BJ (cell line): ENCODE measurements around the gene MFAP4. TPM values are rescaled to one million over a fixed set of nuclear protein-coding genes. Genes with fewer than 3 reads are reported as not detected.
A peak's percentile ranks its signal among the peaks of the same experiment; 100 is the strongest.

Experiments used
- CTCF ChIA-PET: fragments of 350-600 bp; formaldehyde crosslinking; extraction: SDS; loops from one replicate; lab custom pipeline; 2021; ENCODE audit warnings: antibody characterized with exemption, inconsistent platforms; lab: Yijun Ruan, JAX
- POLR2A ChIA-PET: fragments of 300-600 bp; sonication (Branson Sonifier 250); formaldehyde crosslinking; extraction: SDS; loops from one replicate; lab custom pipeline; 2021; ENCODE audit warnings: antibody characterized with exemption; lab: Charles Lee
- DNase-seq: peaks from one replicate; pipeline ENCODE4 v3.0.0-alpha.2; 2011; ENCODE audit warnings: low read depth
- H3K27me3 ChIP-seq: 2 replicates; pipeline ENCODE4 v1.6.0; 2011; ENCODE audit warnings: low read length; ENCODE audit not compliant: control insufficient read depth, insufficient read depth
- H3K36me3 ChIP-seq: 2 replicates; pipeline ENCODE4 v1.5.1; 2011; ENCODE audit warnings: low read length; ENCODE audit not compliant: control insufficient read depth, insufficient read depth
- H3K4me3 ChIP-seq: 2 replicates; pipeline ENCODE4 v1.5.1; 2011; ENCODE audit warnings: low read depth, mild to moderate bottlenecking, control low read depth, low read length
- CTCF ChIP-seq: IDR thresholded peaks from 2 replicates; pipeline ENCODE4 v1.5.1; 2011; ENCODE audit warnings: low read depth, mild to moderate bottlenecking, control low read depth, inconsistent platforms, low read length, moderate library complexity; ENCODE audit not compliant: insufficient read depth
- polyA plus RNA-seq: library from polyadenylated mRNA; depleted of rRNA; stranded (reverse); fragments of >200 nt; gene quantifications from 2 replicates; pipeline ENCODE4 v1.2.3, GENCODE V29; 2011

The MFAP4 gene
- polyA plus RNA-seq, 1 experiment: 86.8 TPM

GRCh38 chr17:19363114-19363438 lies 23.9 kb downstream of the MFAP4 start:
- no peak for TF ChIP-seq CTCF
- POLR2A ChIA-PET: no interaction called here
- CTCF ChIA-PET: interaction anchor here (0.5 to 5.9 kb wide), 42 partner anchors 8 to 443 kb away, joined by 3 to 178 read pairs (median 6); partner anchors contain the start of gene MAPK7

GRCh38 chr17:19362277-19363113 lies 24.5 kb downstream of the MFAP4 start, which contains the start of gene B9D1:
Gene B9D1, minus strand, starts transcription at chr17:19362723. Its CDS starts 154 bp downstream, at chr17:19362569.
- Histone ChIP-seq H3K27me3 (no peaks in the 10 kb centered on the region), H3K4me3 (peak within 1 kb of the TSS; percentile 56), H3K36me3 (peaks cover 1% of the 10 kb centered on the region; the same call in 1 of the 2 replicates)
- POLR2A ChIA-PET: no interaction called here
- no peak for DNase-seq
- TF ChIP-seq CTCF: peak; percentile 93
- CTCF ChIA-PET: interaction anchor here (0.6 to 5.9 kb wide), 43 partner anchors 8 to 444 kb away, joined by 3 to 178 read pairs (median 5); partner anchors contain the start of genes ALDH3A2 and MAPK7

More at GRCh38 chr17:19363114-19363438, 23.9 kb downstream of the MFAP4 start:
- H3K27me3 ChIP-seq: no peaks in the 10 kb centered on the region
- peak overlapping the region; percentile 56; the same call in 1 of the 2 replicates for H3K4me3 ChIP-seq
- DNase-seq: no peak
- peaks cover 1% of the 10 kb centered on the region; the same call in 1 of the 2 replicates for H3K36me3 ChIP-seq

GRCh38 chr17:19361944-19362276 lies 25.1 kb downstream of the MFAP4 start:
- POLR2A ChIA-PET: no interaction called here

GRCh38 chr17:19361326-19361725 lies 25.7 kb downstream of the MFAP4 start:
- ChIA-PET CTCF (interaction anchor here (1.1 to 5.9 kb wide), 2 partner anchors 20 to 87 kb away, joined by 3 to 178 read pairs; no protein-coding TSS in a partner anchor), POLR2A (no interaction called here)
- H3K36me3 ChIP-seq: peaks cover 2% of the 10 kb centered on the region; the same call in 1 of the 2 replicates
- no peak for DNase-seq
- no peak overlapping the region for H3K4me3 ChIP-seq
- TF ChIP-seq CTCF: no peak
- H3K27me3 ChIP-seq: no peaks in the 10 kb centered on the region

More at GRCh38 chr17:19361944-19362276, 25.1 kb downstream of the MFAP4 start:
- no peak for TF ChIP-seq CTCF
- CTCF ChIA-PET: interaction anchor here (1.1 to 5.9 kb wide), 11 partner anchors 13 to 404 kb away, joined by 3 to 178 read pairs (median 11); no protein-coding TSS in a partner anchor
- H3K4me3 ChIP-seq: peak overlapping the region; percentile 56
- H3K36me3 ChIP-seq: peaks cover 2% of the 10 kb centered on the region; the same call in 1 of the 2 replicates
- H3K27me3 ChIP-seq: no peaks in the 10 kb centered on the region
- no peak for DNase-seq

- no peak for TF ChIP-seq CTCF
- ChIA-PET POLR2A (no interaction called here), CTCF (interaction anchor here (1.1 to 5.9 kb wide), 2 partner anchors 19 to 87 kb away, joined by 3 to 178 read pairs; no protein-coding TSS in a partner anchor)
- Histone ChIP-seq H3K4me3 (no peak overlapping the region), H3K27me3 (no peaks in the 10 kb centered on the region), H3K36me3 (peaks cover 2% of the 10 kb centered on the region; the same call in 1 of the 2 replicates)
- no peak for DNase-seq
These were observed 26.2 kb downstream of the MFAP4 start for GRCh38 chr17:19360772-19361171.
